MCF 10A (cell line): Measurements from ENCODE around the gene STRN4. TPM values are rescaled to one million over a fixed set of nuclear protein-coding genes. Genes with fewer than 3 reads are reported as not detected.

ENCODE experiments used
- BruUV-seq: library from RNA; stranded (reverse); fragments of 400-500 nt; replicated peaks from 2 replicates; lab custom pipeline; 2021; lab: Mats Ljungman, UMichigan
- CTCF ChIA-PET: fragments of 300-600 bp; sonication (Branson Sonifier 250); formaldehyde crosslinking; extraction: SDS; loops from one replicate; lab custom pipeline; 2021; ENCODE audit warnings: antibody characterized with exemption, inconsistent platforms; lab: Yijun Ruan, JAX
- POLR2A ChIA-PET: fragments of 300-600, 350-650 bp; sonication (Branson Sonifier 250); formaldehyde crosslinking; extraction: SDS; loops from one replicate; lab custom pipeline; 2020; ENCODE audit warnings: antibody characterized with exemption, inconsistent platforms; lab: Yijun Ruan, JAX
- DNase-seq: peaks from one replicate; pipeline ENCODE4 v3.0.0-alpha.2; 2018; ENCODE audit not compliant: unreplicated experiment
- H3K27ac Mint-ChIP-seq: one replicate; pipeline ENCODE4 v1.8.0; 2022; ENCODE audit warnings: mild to moderate bottlenecking, low read depth, mixed read lengths; ENCODE audit not compliant: unreplicated experiment
- H3K27me3 Mint-ChIP-seq: one replicate; pipeline ENCODE4 v1.8.0; 2022; ENCODE audit warnings: mixed read lengths; ENCODE audit not compliant: insufficient read depth, unreplicated experiment
- H3K36me3 Mint-ChIP-seq: one replicate; pipeline ENCODE4 v1.8.0; 2022; ENCODE audit warnings: mild to moderate bottlenecking, moderate library complexity, mixed read lengths; ENCODE audit not compliant: insufficient read depth, unreplicated experiment
- H3K4me1 Mint-ChIP-seq: one replicate; pipeline ENCODE4 v1.8.0; 2022; ENCODE audit warnings: mixed read lengths; ENCODE audit not compliant: insufficient read depth, unreplicated experiment
- H3K4me3 Mint-ChIP-seq: one replicate; pipeline ENCODE4 v1.8.0; 2022; ENCODE audit warnings: mild to moderate bottlenecking, moderate library complexity, mixed read lengths; ENCODE audit not compliant: unreplicated experiment
- H3K9me3 Mint-ChIP-seq: one replicate; pipeline ENCODE4 v1.8.0; 2022; ENCODE audit warnings: mixed read lengths; ENCODE audit not compliant: unreplicated experiment
- CTCF ChIP-seq: fragments of 200-600 bp; IDR thresholded peaks from one replicate; pipeline ENCODE4 v1.8.0; 2022; ENCODE audit warnings: antibody characterized with exemption, mild to moderate bottlenecking; ENCODE audit not compliant: unreplicated experiment
- intact Hi-C: fragments of 100-400 bp; cut with micrococcal nuclease; formaldehyde crosslinking; loops from 2 replicates; pipeline ENCODE4 v1.14.1; 2022
- total RNA-seq: library from RNA; stranded (reverse); gene quantifications from 2 replicates; pipeline ENCODE4 v1.2.3, GENCODE V29; 2022

STRN4 gene
- total RNA-seq, 1 experiment from 2014 or later, result 92.3 TPM

GRCh38 chr19:46720503-46721239 lies 25.6 kb downstream of the STRN4 start:
- peaks cover 40% of the 10 kb centered on the region for H3K36me3 Mint-ChIP-seq
- ChIA-PET CTCF (interaction anchor here (1.9 kb wide), 1 partner anchor 8 kb away, joined by 5 read pairs; no protein-coding TSS in a partner anchor), POLR2A (interaction anchor here (0.6 kb wide), 1 partner anchor 120 kb away, joined by 4 read pairs; the partner anchor contains the start of gene CALM3)
- no peak overlapping the region for H3K4me3 Mint-ChIP-seq
- H3K9me3 Mint-ChIP-seq, result no peaks in the 10 kb centered on the region
- intact Hi-C loops, result no loop called here
- no peaks in the 10 kb centered on the region for H3K27me3 Mint-ChIP-seq
- TF ChIP-seq CTCF, result no peak
- DNase-seq, result no peak
- no peak overlapping the region for H3K27ac Mint-ChIP-seq
- no TSS peak for BruUV-seq
- H3K4me1 Mint-ChIP-seq, result no peaks in the 10 kb centered on the region

GRCh38 chr19:46719629-46720502 lies 26.4 kb downstream of the STRN4 start:
- no peaks in the 10 kb centered on the region for H3K27me3 Mint-ChIP-seq
- BruUV-seq, result TSS peak; percentile 46
- intact Hi-C loops, result no loop called here
- no peak for TF ChIP-seq CTCF
- no peak for DNase-seq
- ChIA-PET CTCF (interaction anchor here (1.9 kb wide), 1 partner anchor 9 kb away, joined by 5 read pairs; no protein-coding TSS in a partner anchor), POLR2A (no interaction called here)
- H3K4me3 Mint-ChIP-seq, result no peak overlapping the region
- no peak overlapping the region for H3K27ac Mint-ChIP-seq
- no peaks in the 10 kb centered on the region for H3K4me1 Mint-ChIP-seq
- H3K36me3 Mint-ChIP-seq, result peaks cover 40% of the 10 kb centered on the region
- H3K9me3 Mint-ChIP-seq, result no peaks in the 10 kb centered on the region

GRCh38 chr19:46718934-46719622 lies 27.2 kb downstream of the STRN4 start:
- Mint-ChIP-seq H3K36me3 (peaks cover 33% of the 10 kb centered on the region), H3K4me1 (no peaks in the 10 kb centered on the region), H3K4me3 (no peak overlapping the region), H3K27ac (no peak overlapping the region), H3K9me3 (no peaks in the 10 kb centered on the region), H3K27me3 (no peaks in the 10 kb centered on the region)
- CTCF ChIA-PET, result interaction anchor here (1.0 to 1.9 kb wide), 3 partner anchors 8 to 10 kb away, joined by 5 to 8 read pairs (median 5); no protein-coding TSS in a partner anchor
- no peak for TF ChIP-seq CTCF
- POLR2A ChIA-PET, result no interaction called here
- intact Hi-C loops, result no loop called here
- DNase-seq, result no peak
- no TSS peak for BruUV-seq
